CD1c-positive myeloid dendritic cell (primary cell): ENCODE data around the gene ISL2.
A peak's percentile ranks its signal among the peaks of the same experiment; 100 is the strongest.

Source experiments
- DNase-seq: peaks from one replicate; pipeline ENCODE4 v3.0.0-alpha.2; 2016; ENCODE audit errors: extremely low spot score

The ISL2 gene

DNA sequence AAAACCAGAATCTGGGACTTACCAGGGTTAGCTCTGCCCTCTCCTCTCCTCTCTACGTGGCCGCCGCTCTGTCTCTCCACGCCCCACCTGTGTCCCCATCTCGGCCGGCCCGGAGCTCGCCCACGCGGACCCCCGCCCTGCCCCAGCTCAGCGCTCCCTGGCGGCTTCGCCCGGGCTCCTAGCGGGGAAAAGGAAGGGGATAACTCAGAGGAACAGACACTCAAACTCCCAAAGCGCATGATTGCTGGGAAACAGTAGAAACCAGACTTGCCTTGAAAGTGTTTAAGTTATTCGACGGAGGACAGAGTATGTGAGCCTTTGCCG is 5.4 kb downstream of the ISL2 start:
- DNase-seq: no peak

DNA sequence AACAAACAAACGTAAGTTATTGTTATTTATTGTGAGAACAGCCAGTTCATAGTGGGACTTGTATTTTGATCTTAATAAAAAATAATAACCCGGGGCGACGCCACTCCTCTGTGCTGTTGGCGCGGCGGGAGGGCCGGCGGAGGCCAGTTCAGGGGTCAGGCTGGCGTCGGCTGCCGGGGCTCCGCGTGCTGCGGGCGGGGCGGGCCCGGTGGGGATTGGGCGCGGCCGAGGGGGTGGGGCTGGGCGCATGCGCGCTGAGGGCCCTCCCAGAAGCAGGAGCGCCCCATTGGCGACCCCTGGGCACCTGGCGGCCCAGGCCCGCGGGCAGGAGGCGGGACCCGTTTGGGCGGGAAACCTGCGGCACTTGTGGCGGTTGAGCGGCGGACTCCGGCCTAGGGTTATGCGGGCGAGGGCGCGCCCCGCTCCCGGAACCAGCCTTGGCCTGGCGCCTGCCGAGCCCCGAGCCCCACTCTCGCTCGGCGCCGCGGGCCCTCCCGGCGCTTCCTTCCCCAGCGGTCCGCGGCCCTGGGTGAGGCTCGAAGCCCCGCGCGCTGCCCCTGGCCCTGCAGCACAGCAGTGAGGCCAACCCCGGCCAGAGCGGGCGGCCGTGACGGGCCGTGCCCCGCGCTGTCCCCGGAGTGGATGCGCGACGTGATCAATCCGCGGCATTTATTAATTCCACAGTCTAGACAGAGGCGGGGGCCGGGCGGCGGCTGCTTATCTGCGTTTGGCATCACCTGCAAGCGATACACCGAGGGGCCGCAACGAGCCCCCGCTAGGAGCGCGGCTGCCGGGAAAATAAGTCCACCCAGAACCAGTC is 6.0 kb downstream of the ISL2 start:
- no peak for DNase-seq

DNA sequence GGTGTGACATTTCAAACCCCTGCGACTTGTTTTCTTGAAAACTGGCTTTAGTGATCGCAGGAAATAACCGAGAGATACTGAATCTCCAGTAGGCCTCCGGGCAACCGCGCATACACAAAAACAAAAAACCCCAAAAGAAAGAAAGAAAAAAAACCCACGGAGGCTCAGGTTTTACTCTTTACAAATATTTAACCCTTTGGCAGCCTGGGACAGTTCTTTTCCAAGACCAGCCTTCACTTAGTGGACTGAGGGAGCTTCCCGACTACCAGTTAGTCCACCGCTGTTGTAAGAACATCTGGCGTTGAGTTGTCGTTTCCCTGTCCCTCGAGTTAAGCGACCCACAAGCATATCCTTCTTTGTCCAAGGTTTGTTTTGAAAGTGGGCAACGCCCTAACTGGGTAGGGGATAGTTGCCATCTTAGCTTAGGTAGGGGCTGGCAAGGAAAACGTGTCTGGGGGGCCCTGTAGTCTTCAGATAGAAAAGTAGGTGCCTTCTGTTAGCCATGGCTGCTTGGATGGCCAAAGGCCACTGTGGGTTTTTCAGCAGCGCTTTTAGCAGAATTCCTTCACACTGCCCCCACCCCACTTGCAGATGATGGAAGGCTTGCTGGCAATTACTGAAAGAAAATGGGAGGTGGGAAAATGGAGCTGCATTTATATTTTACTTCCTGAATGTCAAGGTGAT is 6.9 kb downstream of the ISL2 start:
- DNase-seq: no peak

DNA sequence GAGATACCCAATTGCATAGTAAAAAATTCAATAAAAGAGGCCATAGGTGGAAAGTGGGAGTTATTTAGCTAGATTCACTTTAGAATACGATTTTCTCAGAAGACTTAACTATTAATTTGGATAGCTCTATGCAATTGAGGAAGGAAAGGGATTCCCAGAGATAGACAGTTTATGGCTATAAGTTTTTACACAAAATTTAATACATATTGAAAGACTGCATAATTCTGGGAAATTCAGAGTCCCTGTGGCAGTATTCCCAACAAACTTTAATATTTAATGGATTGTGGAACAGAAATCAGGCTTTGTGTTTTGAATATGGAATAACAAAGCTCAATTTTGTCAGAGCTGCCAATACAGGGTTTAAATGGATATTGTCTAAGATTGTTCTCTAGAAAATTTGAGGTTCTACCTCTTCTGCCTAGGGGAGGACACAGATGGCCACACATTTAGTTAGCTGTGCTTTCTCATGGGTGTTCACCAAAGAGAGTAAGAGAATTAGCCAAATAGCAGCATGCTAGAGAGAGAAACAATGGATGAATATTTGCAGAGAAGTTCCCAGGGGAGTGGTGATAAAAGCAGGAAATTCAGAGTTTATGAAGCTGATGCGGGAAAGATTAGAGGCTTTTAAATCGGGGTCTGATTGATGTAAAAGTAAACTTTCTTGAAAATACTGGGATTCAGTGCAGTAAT is 8.5 kb downstream of the ISL2 start:
- no peak for DNase-seq

DNA sequence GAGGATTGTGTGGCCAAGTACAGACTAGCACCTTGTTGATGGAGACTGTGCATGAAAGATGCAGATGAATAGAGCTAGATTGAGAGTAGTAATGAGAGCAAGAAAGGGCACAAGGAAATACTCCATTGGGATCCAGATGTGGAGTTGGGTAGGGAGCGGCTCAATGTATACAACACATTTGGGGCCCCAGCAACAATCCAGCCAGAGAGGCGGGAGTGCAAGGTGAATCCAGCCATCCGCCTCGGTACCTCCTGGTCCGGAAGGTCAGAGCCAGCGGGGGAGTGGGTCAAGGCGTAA is 9.0 kb downstream of the ISL2 start:
- no peak for DNase-seq

DNA sequence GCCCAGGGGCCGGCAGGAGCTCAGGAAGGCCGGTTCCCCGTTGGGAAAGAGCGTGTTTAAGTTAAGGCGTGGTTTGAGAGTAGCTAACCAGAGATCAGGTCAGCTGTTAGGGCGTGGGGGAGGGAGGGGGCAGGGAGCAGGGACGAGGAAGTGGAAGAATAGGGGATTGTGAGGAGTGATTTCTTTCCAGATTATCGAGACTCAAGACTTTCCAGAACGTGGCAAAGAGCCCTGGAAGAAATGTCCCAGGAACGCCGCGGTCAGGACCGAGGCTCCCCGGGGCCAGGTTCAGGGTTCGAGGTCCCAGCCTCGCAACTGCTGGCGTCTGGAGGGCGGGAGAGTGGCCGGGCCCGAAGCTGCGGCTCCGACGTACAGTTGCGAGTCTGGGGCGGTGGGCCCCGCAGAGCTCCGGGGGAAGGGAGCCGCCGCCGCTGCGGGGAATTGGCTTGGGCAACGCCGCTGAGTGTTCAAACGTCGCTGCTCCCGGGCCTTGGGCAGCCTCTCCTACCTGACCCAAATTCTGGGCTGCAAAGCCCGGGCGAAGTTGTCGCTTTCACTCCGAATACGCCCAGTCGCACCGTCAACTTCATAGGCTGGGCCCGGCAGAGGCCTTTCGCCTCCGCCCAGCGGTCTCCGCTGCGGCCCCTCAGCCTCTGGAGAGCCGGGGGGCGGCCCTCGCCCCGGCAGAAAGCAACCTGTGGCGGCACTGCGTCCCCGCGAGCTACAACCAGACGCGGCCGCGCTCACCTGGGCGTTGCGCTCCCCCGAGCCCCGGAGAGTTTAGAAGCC is 9.5 kb downstream of the ISL2 start:
- DNase-seq: peak; percentile 73

DNA sequence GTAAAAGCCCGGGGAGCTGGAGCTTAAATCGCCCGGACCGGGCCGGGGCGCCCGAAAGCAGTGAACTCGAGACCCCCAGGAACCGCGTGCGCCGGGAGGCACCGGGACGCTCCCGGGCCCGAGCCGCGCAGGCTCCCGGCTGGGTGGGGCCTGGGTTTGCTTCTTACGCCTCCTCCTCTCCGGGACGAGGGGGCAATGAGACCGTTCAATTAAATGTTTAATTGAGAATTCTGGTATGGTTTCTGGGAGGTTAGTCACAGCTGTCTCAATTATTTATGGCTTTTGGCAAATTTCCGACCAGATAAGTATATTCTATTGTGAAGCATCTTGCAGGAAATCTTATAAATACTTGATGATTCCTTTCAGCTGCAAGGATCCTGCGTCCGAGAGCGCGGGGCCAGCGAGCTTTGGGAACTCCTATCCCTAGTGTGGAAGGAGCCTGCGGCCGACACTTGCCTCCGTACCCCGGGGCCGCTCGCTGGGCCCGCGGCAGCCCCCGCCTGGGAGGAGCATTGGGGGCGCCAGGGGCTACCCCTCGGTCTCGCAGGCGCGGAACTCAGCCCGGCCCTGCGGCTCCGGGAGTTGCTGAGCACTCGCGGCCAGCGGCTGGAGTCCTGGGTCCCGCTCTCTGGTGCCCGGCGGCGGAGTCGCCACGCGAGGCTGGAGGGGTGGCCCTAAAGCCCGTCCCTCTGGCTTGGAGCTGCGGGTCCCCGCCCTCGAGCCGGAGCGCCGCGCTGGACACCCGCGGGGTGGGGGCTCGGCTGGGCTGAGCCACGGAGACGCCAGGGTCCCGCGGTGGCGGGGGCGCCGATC is 10.3 kb downstream of the ISL2 start:
- no peak for DNase-seq

DNA sequence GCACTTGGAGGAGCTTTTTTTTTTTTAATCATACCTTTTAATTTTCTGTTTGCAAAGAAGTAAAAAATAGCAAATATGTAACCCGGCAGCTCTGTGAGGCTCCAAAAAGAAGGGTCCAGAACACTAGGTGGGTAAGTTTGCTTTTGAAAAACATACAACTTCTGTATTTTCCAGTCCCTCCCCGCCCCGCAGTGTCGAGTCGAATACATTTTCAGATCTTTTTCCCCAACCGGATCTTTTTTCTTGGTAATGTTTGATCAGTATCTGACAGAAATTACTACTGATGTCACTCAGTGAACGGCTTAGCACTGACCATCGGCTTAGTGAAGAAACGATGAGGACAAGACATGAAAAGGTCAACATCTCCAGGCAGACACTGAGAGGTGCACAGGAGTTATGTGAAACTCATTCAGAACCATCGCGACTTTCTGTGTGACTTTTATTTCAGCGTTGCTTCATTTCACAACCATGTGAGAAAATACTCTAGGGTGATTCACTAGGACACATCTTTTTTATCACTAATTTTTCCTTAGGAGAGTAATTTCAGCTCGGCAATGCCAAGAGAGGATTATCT is 11.0 kb downstream of the ISL2 start:
- no peak for DNase-seq

DNA sequence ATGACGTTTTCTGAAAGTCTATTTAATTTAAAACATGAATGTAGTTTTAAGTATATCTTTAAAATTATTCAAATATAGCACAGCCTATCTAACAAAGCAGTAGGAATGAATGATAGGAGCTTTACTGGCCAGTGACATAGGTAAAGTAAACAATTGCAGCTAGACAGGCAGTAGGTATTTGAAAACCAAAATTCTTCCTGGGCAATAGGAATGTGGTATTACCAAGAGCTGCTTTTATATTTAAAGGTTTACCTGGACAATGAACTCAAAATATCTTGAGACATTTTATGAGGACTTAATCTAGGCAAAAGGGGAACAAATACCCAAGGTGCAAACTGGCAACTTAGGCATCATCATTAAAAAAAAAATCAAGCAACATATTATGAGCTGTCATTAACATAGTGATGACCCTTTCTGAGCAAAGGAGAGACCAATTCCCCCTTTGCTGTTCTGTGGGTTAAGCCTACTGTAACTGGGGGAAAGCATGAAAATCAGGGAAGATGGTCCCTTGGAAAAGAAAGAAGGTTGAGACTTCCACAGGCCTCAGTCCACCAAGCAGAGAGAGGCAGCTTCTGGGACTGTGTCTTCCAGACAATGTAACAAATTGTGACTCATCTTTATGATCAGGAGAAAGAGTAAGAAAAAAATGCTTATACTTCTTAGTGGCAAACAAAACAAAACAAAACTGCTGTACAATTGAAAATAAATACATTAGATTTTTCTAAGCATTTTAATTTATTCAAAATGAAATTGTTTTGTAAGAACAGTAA is 12.9 kb downstream of the ISL2 start:
- DNase-seq: no peak

DNA sequence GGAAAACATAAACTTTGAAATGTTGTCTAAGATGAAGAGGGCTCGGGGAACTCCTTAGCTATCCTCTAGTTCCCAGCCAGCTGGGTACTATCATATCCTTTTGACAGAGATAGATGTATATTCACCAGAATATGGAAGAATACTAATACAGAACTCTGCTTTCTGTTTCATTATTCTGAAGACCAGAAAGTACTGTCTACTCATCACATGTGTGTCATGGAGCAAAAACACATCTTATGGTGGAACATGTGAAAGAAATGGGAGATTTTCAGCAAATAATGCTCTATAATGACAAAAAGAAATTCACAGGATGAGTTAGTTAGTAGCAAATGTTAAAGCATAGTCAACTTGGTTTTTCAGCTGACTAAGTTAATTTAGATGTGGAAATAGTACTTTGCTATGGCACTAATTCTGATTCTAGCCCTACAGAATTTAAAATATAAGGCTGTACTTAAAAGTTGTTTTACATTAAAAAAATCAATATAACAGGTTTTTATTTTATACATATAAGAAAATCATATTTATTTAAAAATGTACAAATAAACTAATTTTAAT is 16.5 kb downstream of the ISL2 start:
- no peak for DNase-seq

DNA sequence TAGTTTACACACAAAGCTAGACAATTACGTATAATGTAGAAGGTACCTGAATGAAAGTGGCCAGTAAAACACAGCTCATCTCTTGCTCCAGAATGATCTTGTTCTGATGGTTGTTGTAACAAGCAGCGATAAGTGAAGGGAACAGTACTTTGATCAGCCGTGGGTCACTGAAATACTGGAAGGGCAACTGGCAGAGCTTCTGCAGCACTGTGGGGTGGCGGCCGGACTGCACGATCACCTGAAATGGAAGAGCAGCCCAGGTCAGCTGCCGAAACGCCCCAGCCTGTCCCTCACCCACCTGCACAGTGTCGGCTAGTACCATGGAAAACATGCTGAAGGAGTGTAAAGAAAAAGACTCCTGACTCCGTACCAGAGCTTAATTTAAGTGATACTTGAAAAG is 17.3 kb downstream of the ISL2 start:
- no peak for DNase-seq

DNA sequence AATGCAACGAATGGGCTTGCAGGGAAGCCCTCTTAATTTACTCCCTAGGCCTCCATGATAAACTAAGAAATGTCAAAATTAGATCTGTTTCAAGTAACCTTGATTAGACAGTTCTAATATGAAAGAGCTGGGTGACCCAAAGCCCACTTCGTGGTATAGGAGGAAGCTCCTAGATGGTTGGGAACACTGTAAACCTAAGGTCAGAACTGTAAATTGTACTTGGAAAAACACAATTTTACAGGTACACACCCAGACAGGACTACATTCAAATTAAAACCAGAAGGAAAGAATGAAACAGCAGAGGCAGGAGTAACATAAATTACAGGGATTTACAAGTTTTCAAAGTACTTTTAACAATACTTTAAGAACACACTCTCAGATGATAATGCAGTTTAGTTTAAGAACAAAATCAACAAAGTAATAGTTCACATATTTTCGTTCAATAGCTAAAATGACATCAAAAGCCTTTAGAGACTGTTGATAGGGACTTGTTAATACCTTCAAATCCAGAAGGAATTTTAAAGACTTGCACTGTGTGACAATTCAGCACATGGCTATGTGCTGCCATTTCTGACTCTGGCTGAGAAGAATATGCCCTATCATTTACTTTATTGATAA is 18.4 kb downstream of the ISL2 start:
- DNase-seq: no peak

DNA sequence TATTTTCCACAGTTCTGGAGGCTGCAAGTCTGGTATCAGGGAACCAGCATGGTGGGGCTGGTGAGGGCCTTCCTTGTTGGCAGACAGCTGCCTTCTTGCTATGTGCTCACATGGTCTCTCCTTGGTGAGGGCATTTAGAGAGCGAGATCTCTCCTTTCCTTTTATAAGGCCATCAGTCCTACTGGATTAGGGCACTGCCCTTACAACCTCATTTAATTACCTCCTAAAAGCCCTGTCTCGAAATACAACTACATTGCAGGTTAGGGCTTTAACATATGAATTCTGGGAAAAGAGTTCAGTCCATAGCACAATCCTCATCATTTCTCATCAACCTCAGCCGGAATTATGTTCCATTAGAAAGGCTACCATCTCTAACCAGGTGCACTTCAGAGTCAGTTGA is 21.9 kb downstream of the ISL2 start:
- DNase-seq: no peak

DNA sequence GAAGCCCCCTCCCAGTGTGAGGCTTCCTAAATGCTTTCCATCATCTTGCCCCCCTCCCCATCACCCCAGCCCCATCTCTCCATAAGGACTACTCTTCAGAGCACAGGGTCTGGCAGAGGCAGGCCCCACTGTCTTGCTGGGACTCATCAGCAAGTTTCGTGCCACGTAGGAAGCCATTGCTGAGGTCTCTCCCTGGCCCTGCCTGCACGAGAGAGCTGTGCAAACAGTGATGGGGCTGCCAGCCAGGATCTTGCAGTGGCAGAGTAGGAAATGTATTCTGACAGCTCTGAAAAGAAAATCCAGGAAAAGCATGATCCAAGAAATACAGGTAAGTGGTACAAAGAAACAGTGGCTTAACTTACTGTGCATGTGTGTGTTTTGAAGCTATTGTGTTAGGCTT is 22.6 kb downstream of the ISL2 start:
- DNase-seq: no peak

DNA sequence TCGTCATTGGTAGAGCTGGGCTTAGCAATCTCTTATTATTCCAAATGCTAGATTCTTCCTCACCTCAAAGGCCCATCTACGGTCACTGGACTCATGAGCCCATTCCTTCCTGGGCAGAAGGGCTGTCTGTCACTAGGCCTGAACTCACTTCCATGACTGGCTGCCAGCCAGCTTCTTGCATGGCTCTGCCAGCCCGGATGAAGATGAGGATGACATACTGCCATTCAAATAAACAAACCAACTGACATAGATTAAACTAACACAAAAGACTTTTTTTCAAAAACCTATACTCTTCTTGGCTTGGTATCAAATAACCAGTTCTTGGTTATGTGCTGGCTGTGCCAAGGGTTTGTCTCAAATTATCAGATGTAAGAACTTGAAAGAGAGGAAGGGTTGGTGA is 23.8 kb downstream of the ISL2 start:
- no peak for DNase-seq

DNA sequence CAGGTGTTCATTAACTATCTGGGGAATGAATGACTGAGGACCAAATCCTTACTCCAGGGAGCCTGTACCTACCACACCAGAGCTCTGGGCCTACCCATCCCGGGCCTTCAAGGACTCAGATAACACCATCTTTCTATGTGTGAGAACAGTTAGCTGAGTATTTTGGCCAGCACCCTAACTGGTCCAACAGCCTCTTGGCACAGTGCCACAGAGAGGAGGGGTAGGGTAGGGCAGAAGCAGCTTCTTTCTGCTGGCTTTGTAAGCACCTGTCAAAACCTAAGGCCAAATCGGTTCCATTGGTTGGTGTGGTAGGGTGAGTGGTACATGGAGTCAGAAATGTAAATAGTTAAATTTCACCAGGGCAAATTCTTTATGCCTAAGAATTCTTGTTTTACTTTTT is 26.7 kb downstream of the ISL2 start:
- no peak for DNase-seq

DNA sequence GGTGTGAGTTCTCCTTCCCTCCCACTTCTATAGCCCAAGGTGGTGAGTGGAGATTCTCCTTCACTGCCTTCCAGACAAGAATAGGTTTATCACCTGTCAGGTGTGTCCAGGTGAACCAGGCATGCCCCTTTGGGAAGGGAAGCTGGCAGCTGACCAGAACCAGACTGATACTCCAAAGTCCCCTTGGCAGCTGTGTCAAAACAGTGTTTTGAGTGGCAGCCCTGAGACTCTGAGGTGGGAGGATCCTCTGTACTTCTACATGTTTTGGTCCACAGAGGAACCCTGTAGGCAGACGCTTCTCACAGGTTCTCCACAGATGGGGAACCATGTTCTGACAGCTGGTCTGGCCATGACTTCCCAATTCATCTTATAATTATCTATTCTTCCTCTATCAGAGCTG is 30.1 kb downstream of the ISL2 start:
- DNase-seq: no peak

DNA sequence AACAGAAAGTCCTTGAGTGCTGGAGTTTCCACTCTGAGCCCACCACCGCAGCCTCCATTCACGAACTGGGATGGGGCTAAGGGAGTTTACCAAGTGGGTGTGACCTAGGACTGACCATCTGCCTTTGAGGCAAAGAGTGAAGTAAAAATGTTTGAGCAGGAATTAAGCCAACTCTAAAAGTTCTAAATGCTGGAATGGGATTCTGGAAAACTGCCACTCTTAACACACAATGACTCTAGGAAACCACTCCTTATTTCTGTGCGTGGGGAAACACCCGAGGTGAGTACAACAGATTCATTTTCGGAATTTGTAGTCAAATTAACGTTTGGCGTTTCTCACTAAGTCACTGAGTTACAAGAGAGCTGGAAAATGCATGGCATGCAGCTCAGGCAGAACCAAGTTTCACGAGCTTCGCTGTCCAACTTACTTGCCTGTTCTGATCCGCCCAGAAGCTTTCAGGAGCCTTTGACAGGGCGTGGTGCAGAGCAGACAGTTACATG is 31.6 kb downstream of the ISL2 start:
- DNase-seq: no peak

DNA sequence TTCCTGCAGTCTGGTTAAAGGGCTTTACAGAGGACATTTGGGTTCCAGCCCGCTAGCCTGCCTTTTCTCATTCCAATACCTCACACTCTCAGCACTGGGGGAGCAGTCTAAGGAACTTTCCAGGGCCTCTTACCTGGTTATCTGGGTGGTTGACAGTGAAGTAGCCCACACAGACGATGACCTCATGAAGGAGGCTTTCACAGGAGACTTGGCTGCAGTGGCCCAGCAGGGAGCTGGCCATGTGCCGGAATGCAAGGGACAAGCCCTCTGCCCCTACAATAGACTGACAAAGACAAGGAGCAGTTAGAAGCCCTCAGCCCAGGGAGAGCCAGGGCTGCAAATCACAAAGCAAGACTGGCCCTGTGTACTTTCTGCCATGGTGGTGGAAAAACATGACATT is 39.5 kb downstream of the ISL2 start:
- DNase-seq: no peak

DNA sequence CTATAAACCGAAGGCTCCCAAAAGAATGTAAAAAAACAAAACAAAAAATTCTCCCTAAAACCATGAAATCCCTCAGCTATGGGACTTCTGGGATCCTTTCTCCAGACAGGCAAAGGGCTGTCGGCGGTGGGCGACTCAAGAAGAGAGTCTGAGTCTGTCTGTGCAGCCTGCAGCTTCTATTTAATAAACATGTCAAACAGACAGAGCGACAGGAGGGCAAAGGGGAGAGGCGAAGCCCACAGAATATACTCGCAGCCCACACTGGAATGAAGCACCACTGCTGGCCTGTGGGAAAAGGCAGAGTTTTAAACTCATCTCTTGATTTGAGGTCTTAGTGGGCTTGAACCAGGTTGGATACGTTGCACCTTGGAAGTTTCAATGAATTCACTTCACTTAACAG is 40.2 kb downstream of the ISL2 start:
- DNase-seq: no peak
